ENCODE data around the gene PLEKHO2.

Gene PLEKHO2

GRCh38 chr15:64911311-64912186, 69.8 kb downstream of the PLEKHO2 start, which contains the start of gene ANKDD1A:
Gene ANKDD1A (plus strand): TSS chr15:64911902. CDS start chr15:64911931, 29 bp downstream.
- in situ Hi-C loops (cut with MboI; ENCODE audit: low sequenced_read_pairs), result no loop called here

DNA sequence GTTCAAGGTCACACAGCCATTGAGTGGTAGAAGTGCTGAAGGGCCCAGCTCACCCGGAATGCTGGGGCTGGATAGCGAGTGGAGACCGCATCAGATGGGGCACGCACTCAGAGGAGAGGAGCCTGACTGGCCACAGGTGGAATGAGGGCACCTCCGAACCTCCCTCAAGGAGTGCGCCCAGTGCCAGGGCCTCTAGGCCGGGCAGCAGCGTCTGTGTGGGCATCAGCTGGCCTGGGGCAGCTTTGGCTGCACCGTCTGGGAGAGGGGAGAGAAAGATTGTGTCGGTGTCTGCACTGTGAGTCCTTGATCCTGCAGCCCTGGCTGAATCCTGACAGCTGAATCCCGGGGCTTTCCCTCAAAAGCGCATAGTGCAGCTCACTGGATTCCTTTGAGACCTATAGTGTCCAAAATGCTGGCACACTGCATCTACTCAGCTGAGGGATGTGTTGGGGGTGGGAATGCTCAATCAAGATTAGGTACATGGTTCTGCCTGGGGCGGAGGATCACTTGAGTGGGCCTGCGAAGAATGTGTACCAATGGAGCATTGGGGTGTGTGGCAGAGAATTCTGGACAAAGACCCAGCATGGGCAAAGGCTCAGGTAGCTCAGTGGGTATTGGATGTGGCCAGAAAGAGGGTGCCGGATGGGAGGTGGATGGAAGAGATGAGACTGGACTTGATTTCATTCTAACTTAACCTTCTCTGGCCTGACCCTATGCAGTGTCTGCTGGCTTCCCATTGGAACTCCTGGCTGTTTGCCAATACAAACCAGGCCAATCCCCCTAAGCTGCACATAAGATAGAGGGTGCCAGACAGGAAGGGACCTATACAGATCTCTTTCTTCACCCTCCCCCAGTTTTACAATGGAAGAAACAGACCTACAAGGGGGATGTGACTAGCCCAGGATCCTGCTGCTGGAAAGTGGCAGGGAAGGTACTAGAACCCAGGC, 70.9 kb downstream of the PLEKHO2 start:
- in situ Hi-C loops (cut with MboI; ENCODE audit: low sequenced_read_pairs), result no loop called here

DNA sequence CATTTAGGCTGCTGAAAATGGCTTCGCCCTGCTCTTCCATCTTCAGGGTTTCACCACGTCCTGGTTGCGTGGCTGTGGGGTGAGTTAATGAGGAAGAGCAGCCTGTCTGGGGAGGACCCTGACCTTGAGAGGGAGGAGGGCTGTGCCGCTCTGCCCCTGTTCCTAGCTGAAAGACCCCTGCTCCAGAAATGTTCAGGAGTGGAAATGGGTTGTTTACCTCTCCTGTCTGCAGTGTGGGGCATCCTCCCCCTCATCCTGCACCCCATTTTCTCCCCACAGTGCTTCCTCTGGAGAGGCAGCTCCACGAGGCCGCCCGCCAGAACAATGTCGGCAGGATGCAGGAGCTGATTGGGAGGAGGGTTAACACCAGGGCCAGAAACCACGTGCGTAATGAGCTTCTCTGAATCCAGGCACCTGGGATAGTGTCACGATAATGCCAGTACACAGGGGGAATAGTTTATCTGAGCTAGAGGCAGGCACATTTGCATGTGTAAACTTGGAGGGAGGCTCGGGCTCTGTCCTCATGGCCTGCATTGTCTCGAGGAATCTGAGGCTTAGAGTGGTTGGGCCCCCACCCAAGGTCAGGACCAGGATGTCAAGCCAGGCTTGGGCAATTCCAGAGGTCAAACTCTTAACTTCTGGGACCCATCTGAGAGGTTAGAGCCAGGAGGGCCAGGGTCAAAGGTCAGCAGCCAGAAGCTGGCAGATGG, 74.0 kb downstream of the PLEKHO2 start:
- in situ Hi-C loops (cut with MboI; ENCODE audit: low sequenced_read_pairs), result no loop called here

GRCh38 chr15:64916365-64916764, 74.7 kb downstream of the PLEKHO2 start:
- in situ Hi-C loops (cut with MboI; ENCODE audit: low sequenced_read_pairs), result no loop called here

DNA sequence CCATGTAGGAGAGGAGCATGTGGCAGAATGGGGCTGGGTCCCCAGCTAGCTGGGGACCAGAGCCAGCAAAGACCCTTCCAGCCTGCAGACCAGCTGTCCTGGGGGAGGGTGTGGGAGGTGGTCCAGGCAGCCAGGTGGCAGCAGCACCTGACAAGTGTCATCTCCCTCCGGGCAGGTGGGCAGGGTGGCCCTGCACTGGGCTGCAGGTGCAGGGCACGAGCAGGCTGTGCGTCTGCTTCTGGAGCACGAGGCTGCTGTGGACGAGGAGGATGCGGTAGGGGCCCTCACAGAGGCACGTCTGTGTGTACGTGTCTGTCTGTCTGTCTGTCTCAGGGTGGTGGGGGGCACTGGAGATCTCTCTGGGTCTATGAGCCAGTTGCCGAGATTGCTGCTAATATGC, 75.5 kb downstream of the PLEKHO2 start:
- in situ Hi-C loops (cut with MboI; ENCODE audit: low sequenced_read_pairs), result no loop called here
